GM19099 (cell line): ENCODE measurements around the gene PLEKHF1.

Source experiments
- POLR2A ChIP-seq: IDR thresholded peaks from 3 replicates; pipeline ENCODE4 v1.6.1; 2011; ENCODE audit warnings: low read depth; ENCODE audit not compliant: insufficient read length; ENCODE audit errors: extremely low read depth

Gene PLEKHF1

DNA sequence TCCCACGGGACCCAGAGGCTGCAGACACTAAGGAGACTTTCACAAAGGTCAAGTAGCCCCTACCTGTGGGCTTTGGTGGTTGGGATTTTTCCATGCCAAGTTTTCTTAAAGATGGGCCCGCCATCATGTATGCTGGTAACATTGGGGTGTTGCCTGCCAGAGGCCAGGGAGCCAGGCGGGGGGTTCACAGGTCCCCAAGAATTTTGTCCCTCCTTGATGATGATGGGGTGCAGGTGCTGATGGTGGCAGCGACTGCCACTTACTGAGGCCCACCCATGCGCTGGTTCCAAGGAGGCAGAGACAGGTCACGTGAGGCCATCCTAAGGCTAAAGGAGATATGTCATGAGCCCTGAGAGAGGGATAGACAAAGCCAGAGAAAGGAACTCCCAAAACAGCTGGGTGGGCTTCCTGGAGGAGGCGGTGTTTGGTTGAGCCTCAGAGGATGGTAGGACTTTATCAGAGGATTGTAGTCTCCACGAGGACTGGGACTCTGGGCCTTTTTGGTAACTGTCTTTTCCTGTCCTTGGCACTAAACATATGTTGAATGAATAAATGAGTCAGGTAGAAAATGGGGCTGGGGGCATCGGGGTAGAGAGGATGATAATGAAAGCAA is 14.4 kb downstream of the PLEKHF1 start:
- no peak for TF ChIP-seq POLR2A

- TF ChIP-seq POLR2A: peak; percentile 47
Measured at GRCh38 chr19:29680447-29680846, 15.2 kb downstream of the PLEKHF1 start.

DNA sequence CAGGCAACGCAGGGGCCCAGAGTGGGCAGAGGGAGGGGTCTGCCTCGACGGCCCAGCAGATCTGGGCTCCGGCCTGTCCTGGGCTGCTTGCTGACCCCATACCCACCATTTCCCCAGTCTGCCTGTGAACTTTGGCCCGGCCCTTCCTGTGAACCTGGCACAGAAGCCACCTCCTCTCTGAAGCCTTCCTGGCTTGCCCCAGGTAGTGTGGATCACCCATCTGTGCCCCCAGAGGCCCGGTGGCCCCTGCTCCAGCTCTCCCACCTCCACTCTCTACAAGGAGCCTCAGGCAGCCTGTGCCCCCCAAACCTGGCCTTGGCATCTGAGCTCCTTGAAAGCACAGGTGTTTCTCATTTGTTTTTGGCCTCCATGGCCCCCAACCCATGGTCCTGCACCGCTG is 15.7 kb downstream of the PLEKHF1 start:
- TF ChIP-seq POLR2A: no peak

DNA sequence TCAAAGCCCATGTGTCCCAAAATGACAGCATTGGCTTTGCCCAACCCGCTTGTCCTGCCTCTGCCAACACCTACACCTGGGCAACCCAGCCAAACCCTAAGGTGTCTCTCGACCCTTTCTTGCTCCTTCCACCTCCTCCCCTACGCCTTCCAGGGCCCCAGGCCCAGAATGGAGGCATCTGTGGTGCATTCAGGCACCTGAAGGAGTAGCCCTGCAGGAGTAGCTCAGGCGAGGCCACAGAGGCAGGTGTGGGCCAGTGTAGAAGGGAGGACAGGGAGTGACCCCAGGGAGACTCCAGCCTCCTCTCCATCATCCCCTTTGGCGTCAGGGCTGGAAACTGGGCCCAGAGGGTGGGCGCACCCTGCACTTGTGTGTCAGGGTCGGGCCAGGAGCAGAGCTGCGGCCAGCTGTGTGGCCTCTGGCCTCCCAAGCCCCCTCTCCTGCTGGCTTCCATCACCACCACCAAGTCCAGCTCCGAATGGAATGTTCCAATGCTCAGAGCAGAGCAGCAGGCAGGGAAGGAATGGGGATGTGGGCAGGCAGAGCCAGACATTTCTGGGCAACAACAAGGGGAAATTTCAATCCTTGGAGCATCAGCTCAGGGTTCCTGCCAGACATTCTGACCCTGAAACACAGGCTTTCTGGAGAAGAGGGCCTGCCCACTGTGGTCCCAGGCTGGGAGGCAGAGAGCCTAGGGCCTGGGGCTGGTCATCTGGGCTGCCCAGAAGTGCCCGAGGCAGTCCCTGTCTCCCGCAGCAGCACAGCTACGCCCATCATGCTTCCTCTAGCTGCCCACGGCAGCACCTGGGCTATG is 16.4 kb downstream of the PLEKHF1 start:
- TF ChIP-seq POLR2A: no peak

GRCh38 chr19:29682236-29682895 is 17.1 kb downstream of the PLEKHF1 start:
- TF ChIP-seq POLR2A: no peak

DNA sequence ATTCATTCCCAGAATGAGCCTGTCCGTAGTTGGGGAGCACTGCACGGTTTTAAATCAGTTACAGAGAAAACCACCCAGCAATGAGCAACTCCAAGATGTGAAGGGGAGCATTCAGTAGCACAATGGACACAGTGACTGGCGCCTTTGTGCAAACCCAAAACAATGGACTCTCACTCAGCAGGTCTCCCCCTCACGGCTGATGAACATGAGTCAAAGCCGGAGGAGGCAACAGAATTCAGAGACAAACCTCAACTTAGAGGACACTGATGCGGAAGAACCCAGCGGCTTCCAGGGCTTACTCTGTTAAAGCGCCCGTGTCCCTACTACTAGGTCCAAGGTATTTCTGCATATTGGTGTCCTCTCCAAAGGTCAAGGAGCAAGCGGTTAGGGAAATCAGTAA is 17.7 kb downstream of the PLEKHF1 start:
- TF ChIP-seq POLR2A: no peak

DNA sequence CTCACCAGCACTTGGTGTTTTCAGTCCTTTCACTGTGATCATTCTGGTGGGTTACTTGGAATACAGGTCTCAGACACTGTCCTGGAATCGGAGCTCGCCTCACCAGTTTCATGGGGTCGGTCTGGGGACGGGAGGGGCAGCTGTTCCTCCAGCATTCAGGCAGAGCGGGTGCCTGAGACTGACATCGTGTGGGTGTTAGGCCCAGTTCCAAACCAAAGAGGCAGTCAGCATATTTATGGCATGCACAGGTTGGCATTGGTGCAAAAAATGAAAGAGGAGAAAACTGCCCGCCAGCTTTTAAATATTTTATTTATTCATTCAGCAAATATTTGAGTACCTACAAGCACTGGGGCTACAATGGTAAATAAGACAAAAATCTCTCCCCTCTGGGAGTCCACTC is 20.1 kb downstream of the PLEKHF1 start:
- no peak for TF ChIP-seq POLR2A

DNA sequence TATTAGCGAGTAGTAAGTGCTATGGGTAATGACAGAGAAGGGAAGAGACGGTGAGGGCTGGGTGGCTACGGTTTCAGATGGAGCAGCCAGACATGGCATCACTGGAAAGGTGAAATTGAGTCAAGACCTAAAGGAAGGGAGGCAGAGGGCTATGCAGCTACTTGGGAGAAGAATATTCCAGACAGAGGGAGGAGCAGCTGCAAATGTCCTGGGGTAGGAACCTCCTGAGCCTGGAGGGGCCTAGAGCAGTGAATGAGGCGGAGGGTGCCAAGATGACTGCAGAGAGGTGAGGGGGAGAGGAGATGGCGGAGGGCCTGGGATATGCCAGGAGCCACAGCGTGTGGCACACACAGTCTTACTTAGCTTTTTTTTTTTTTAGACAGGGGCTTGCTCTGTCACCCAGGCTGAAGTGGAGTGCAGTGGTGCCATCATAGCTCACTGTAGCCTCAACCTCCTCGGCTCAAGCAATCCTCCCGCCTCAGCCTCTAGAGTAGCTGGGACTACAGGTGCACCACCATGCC is 21.1 kb downstream of the PLEKHF1 start:
- no peak for TF ChIP-seq POLR2A

DNA sequence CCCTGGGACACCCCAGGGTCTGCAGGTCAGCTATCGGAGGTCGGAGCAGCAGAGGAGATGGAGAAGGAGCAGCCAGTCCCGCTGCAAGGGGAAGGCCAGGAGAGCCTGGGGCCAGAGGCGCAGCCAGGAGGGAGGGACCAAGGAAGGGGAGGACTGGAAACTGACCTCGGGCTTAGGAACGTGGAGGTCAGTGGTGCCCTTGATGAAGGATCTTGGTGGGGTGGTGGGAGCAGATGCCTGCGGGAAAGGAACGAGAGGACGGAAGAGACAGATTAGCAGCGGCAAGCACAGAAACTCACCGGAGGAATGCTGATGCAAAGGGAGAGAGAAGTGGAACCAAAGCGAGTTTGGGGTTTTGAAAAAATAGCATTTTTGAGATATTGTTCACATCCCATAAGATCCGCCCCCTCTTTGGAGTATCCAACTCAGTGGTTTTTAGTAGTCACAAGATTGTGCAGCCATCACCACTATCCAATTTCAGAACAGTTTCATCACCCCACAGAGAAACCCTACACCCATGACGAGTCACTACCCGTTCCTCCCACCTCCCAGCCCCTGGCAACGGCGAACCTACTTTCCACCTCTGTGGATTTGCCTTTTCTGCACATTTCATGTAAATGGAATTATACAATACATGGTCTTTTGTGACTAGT is 22.1 kb downstream of the PLEKHF1 start:
- TF ChIP-seq POLR2A: no peak

DNA sequence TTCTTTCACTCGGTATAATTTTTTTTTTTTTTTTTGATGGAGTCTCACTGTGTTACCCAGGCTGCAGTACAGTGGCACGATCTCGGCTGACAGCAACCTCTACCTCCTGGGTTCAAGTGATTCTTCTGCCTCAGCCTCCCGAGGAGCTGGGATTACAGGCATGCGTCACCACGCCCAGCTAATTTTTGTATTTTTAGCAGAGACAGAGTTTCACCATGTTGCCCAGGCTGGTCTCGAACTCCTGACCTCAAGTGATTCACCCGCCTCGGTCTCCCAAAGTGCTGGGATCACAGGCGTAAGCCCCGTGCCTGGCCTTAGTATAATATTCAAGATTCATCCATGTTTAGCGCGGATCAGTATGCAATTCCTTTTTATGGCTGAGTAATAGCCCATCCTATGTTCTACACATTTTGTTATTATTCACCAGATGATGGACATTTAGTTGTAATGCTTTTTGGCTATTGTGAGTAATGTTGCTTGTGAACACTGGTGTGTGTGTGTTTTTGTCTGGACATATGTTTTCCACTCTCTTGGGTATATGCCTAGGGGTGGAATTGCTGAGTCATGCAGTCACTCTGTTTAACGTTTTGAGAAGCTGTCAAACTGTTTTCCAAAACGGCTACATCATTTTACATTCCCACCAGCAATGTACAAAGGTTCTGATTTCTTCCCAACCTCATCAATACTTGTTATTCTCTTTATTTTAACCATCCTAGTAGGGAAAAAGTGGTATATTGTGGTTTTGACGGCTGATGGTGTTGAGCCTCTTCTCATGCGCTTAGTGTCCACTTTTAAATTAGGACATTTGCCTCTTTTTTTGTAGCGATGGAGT is 22.9 kb downstream of the PLEKHF1 start:
- no peak for TF ChIP-seq POLR2A

DNA sequence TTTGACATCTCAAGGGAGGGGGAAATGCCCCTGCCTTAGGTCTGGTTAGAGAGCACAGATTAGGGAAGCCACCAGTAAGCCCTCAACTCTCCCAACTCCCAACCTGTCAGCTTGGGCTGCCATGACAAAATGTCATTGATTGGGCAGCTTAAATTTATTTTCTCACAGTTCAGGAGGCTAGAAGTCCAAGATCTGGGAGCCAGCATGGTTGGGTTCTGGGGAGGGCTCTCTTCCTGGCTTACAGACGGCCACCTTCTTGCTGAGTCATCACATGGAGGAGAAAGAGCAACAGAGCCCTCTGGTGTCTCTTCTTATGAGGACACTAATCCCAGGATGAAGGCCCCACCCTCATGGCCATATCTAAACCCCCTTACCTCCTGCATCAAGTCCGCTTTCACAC is 25.6 kb downstream of the PLEKHF1 start:
- no peak for TF ChIP-seq POLR2A

GRCh38 chr19:29694161-29694560 is 28.9 kb downstream of the PLEKHF1 start:
- no peak for TF ChIP-seq POLR2A

DNA sequence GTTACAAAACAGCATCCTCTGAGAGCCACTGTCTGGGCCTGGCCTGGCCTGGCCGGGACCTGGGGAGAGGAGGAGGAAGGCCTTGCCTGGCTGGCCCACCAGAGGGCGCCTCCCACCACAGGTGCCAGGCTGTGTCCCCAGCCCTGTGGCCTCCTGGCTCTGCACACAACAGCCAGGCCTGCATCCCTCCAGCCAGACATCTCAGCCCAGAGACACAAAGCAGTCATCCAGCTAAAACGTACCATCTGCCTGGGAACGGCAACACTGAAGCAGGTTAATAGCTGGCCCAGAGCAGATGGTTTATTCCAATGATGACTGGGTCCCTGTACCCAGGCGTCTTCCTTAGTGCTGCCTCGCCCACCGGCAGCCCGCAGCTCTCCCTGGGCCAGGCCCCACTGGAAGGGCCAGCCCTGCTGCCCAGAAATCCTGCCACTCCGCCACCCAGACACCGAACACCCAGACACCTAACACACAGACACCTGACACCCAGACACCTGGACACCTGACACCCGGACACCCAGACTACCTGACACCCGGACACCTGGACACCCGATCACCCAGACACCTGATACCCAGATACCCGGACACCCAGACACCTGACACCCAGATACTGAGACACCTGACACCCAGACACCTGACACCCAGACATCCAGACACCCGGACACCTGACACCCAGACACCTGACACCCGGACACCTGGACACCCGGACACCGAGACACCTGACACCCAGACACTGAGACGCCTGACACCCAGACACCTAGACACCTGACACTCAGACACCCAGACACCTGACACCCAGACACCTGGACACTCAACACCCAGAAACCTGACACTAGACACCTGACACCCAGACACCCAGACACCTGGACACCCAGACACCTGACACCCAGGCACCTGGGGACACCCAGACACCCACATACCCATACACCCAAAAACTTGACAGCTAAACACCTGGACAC is 29.7 kb downstream of the PLEKHF1 start:
- no peak for TF ChIP-seq POLR2A
